HG03175 (cell line): Measurements from ENCODE around the gene GBP2.

Experiments
- ATAC-seq: cut with Tn5 transposase; IDR thresholded peaks from one replicate; pipeline ENCODE4 v1.9.1; 2021; ENCODE audit warnings: mild to moderate bottlenecking, moderate library complexity; ENCODE audit not compliant: unreplicated experiment

GBP2 gene

GRCh38 chr1:89065079-89065868 is 60.6 kb downstream of the GBP2 start, which contains the start of gene GBP1:
GBP1 (minus strand) TSS chr1:89065208; CDS start chr1:89063234, 1,974 bp downstream.
- ATAC-seq: peak; percentile 59

- peak; percentile 53 for ATAC-seq
These were observed 61.3 kb downstream of the GBP2 start for GRCh38 chr1:89064632-89065031.

GRCh38 chr1:89063094-89063493 is 62.8 kb downstream of the GBP2 start:
- ATAC-seq: no peak

- ATAC-seq: no peak
These were observed 65.8 kb downstream of the GBP2 start for GRCh38 chr1:89060091-89060490.
